HAP-1 (cell line): Measurements from ENCODE around the gene FANCI.
"Not testable (repeated sequence)": the region's sequence is repeated elsewhere in the genome, so short reads cannot be mapped to it uniquely, and the experiment has no call there.

Experiments used
- DNase-seq, 2 experiments: peaks; one replicate each; pipeline ENCODE4 v3.0.0-alpha.2; 2016 to 2020; ENCODE audit warnings: low spot score in 2 of 2
- H3K27me3 ChIP-seq: fragments of 250-450 bp; sonication (Bioruptor Pico); 2 replicates; pipeline ENCODE4 v1.5.1; 2020; ENCODE audit warnings: low read depth, mild to moderate bottlenecking, moderate library complexity
- H3K36me3 ChIP-seq: fragments of 250-450 bp; sonication (Bioruptor Pico); replicated peaks from 2 replicates; pipeline ENCODE4 v1.5.1; 2020; ENCODE audit warnings: mild to moderate bottlenecking
- H3K4me1 ChIP-seq: fragments of 250-450 bp; sonication (Bioruptor Pico); 2 replicates; pipeline ENCODE4 v1.5.1; 2020; ENCODE audit warnings: mild to moderate bottlenecking
- H3K4me3 ChIP-seq: fragments of 250-450 bp; sonication (Bioruptor Pico); 2 replicates; pipeline ENCODE4 v1.5.1; 2020; ENCODE audit warnings: mild to moderate bottlenecking, moderate library complexity
- H3K9me3 ChIP-seq: fragments of 250-450 bp; sonication (Bioruptor Pico); 2 replicates; pipeline ENCODE4 v1.5.1; 2020; ENCODE audit warnings: mild to moderate bottlenecking, moderate library complexity
- in situ Hi-C: fragments of 300-500 bp; cut with MboI; formaldehyde crosslinking; loops from 3 replicates; pipeline ENCODE4 v1.14.3; 2020; ENCODE audit warnings: low sequenced_read_pairs, inconsistent platforms, mixed read lengths

Gene FANCI

DNA sequence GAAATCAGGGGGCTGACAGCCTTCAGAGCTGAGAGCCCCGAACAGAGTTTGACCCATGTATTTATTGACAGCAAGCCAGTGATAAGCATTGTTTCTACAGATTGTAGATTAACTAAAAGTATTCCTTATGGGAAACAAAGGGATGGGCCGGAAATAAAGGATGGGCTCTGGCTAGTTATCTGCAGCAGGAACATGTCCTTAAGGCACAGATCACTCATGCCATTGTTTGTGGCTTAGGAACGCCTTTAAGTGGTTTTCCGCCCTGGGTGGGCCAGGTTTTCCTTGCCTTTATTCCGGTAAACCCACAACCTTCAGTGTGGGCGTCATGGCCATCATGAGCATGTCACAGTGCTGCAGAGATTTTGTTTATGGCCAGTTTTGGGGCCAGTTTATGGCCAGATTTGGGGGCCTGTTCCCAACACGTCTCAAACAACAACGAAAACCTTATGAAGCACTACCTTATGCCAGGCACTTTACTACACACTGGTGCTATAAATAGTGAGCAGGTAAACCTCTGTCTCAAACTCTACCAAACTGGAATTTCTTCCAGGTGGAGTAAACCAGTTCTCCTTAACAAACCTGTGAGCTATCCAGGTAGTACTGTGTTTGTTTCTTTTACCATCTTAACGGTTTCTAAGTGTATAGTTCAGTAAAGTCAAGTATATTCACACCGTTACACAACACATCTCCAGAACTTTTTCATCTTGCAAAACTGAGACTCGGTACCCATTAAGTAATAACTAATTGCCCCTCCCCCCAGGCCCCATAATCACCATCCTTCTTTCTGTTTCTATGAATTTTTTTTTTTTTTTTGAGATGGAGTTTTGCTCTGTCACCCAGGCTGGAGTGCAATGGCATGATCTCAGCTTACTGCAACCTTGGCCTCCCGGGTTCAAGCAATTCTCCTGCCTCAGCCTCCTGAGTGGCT, 3.6 kb upstream of the FANCI start:
- H3K36me3 ChIP-seq, H3K4me3 ChIP-seq, H3K4me1 ChIP-seq, H3K27me3 ChIP-seq, DNase-seq, H3K9me3 ChIP-seq, in situ Hi-C loops: not testable (repeated sequence)

DNA sequence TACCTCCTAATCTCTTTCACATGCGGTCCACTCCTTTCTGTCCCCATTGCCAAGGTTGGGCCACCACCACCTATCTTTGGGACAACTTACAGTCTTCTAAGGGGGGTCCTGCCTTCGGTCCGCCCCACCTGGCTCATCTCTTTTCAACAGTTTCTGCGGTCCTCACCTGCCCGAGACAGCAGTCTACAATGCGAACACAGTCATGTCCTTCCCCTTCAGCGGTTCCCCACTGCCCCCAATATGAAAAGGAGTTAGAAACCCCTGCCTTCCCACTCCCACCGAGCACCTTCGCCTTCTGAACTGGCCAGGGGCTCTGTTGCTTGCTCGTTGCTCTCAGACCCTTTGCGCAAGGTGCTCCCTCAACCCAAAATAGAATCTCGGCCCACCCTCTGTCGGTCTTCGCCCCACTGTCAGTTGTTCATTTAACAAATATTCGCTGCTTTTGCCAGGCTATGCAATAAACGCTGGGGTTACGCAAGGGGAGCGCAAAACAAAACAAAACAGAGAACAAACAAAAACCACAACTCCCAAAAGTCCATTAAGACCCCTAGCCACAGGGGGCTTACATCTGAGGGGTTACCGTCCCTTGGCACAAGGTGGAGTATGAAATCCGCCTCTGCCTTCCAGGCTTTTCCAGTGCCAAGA, 611 bp upstream of the FANCI start:
- Histone ChIP-seq H3K4me3 (peak overlapping the region; percentile 85), H3K36me3 (peaks cover 22% of the 10 kb centered on the region), H3K27me3 (no peaks in the 10 kb centered on the region), H3K4me1 (peaks cover 18% of the 10 kb centered on the region), H3K9me3 (peaks cover 8% of the 10 kb centered on the region; the same call in 1 of the 2 replicates)
- no peak for DNase-seq
- in situ Hi-C loops, result no loop called here

DNA sequence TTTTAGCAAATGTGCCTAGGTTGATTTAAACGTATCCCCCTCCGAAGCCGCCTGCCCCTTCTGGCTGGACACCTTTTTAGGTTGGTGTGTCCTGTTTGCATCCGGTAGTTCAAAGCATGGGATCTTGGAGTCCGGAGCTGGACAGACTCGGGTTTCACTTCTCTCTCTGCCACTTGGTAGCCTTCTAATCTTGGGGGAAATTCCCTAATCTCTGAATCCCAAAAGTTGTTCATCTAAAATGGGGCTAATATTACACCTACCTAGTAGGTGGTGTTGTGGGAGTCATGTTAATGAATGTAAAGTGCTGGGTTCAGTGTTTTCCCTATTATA, 760 bp downstream of the FANCI start:
- Histone ChIP-seq H3K4me1 (peaks cover 18% of the 10 kb centered on the region), H3K27me3 (no peaks in the 10 kb centered on the region), H3K9me3 (peaks cover 7% of the 10 kb centered on the region; the same call in 1 of the 2 replicates), H3K36me3 (peaks cover 36% of the 10 kb centered on the region), H3K4me3 (peak overlapping the region; percentile 85)
- no peak for DNase-seq
- in situ Hi-C loops, result no loop called here

DNA sequence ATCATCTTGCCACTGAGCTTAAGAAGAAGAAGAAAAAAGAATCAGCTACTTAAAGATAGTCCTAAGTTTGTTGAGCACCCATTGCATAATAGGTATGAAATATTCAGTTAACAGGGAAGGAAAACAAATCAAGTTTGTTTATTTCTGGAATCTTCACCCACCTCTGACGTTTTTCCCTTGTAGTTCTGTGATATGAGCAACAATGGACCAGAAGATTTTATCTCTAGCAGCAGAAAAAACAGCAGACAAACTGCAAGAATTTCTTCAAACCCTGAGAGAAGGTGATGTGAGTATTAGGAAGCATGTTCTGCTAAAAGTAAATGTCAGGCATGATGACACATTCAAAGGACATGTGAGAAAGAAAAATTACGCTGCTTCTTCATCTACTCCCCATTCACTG, 3.7 kb downstream of the FANCI start:
- Histone ChIP-seq H3K4me3 (no peak overlapping the region), H3K36me3 (peaks cover 56% of the 10 kb centered on the region), H3K4me1 (peaks cover 19% of the 10 kb centered on the region), H3K27me3 (no peaks in the 10 kb centered on the region), H3K9me3 (no peaks in the 10 kb centered on the region)
- in situ Hi-C loops, result no loop called here
- DNase-seq, result no peak

DNA sequence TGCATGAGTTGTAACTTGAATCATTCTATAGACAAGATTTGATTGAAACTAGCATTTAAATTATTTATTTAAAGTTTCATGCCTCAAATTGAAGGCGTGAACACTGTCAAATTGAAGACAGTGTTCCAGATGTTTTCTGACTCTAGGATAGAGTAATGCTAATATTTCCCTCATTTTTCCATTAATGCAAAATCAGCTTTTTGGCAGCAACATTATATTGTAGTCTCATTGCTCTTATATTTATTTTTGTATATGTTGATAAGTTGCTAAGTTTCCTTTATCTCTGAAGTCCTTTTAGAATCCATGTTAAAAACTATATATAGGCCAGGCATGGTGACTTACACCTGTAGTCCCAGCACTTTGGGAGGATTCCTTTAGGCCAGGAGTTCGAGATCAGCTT, 4.8 kb downstream of the FANCI start:
- in situ Hi-C loops, result no loop called here
- peaks cover 62% of the 10 kb centered on the region for H3K36me3 ChIP-seq
- H3K4me1 ChIP-seq, result peaks cover 20% of the 10 kb centered on the region

DNA sequence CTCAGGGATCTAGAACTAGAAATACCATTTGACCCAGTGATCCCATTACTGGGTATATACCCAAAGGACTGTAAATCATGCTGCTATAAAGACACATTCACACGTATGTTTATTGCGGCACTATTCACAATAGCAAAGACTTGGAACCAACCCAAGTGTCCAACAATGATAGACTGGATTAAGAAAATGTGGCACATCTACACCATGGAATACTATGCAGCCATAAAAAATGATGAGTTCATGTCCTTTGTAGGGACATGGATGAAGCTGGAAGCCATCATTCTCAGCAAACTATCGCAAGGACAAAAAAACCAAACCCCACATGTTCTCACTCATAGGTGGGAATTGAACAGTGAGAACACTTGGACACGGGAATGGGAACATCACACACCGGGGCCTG, 6.4 kb downstream of the FANCI start:
- H3K9me3 ChIP-seq, H3K27me3 ChIP-seq, DNase-seq, in situ Hi-C loops, H3K4me3 ChIP-seq: not testable (repeated sequence)
- H3K36me3 ChIP-seq, result peaks cover 78% of the 10 kb centered on the region
- peaks cover 18% of the 10 kb centered on the region for H3K4me1 ChIP-seq

More for the DNA sequence above, 4.8 kb downstream of the FANCI start:
- no peak for DNase-seq
- H3K27me3 ChIP-seq, result no peaks in the 10 kb centered on the region
- H3K4me3 ChIP-seq, result no peak overlapping the region
- H3K9me3 ChIP-seq, result no peaks in the 10 kb centered on the region

DNA sequence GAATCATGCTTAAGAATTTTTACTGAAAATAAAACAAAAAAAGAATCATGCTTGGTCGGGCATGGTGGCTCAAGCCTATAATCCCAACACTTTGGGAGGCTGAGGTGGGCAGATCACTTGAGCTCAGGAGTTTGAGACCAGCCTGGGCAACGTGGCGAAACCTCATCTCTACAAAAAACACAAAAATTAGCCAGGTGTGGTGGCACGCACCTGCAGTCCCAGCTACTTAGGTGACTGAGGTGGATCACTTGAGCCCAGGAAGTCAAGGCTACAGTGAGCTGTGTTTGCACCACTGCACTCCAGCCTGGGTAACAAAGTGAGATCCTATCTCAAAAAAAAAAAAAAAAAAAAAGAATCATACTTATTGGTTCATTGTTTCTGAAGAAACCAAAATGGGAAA, 33.5 kb downstream of the FANCI start:
- H3K36me3 ChIP-seq, result peaks cover 80% of the 10 kb centered on the region
- H3K27me3 ChIP-seq, H3K4me3 ChIP-seq, DNase-seq, H3K4me1 ChIP-seq, H3K9me3 ChIP-seq, in situ Hi-C loops: not testable (repeated sequence)

DNA sequence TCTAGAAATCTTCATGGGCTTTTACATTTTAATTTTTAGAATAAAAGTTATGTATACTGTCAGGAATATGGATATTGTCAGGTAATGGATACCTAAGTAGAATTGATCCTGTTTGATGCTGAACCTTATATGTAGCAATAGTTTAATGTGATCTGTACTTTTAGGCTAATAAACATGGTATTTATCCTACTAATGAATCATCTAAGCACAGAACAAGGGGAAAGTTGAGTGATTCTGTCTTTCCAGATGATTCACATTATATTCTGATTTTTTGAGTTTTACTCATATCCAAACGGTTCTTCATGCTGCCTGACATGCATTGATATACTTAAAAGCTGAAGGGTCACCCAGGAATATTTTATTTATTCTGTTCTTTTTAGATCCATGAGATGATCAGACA, 34.5 kb downstream of the FANCI start:
- no peak overlapping the region for H3K4me3 ChIP-seq
- DNase-seq, result no peak
- in situ Hi-C loops, result no loop called here
- H3K36me3 ChIP-seq, result peaks cover 87% of the 10 kb centered on the region
- no peaks in the 10 kb centered on the region for H3K4me1 ChIP-seq
- no peaks in the 10 kb centered on the region for H3K9me3 ChIP-seq
- H3K27me3 ChIP-seq, result no peaks in the 10 kb centered on the region

DNA sequence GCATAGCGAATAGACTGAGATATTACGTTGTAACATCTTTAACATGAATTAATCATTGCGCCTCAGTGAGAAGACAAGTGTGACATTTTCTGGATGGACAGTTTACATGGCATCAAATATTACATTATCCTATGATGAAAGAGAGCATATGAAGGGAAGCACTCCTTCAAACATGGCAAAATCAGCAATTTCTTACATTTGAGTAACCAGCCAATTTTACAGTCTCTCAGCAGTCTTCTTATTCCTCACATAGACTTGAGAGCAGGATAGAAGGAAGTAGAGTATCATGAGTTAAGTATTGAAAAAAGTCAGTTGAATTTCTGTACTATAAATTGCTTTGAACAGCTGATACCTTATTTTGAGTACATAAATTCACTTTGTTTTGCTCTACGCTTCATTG, 38.9 kb downstream of the FANCI start:
- peaks cover 90% of the 10 kb centered on the region for H3K36me3 ChIP-seq
- no peak for DNase-seq
- H3K4me3 ChIP-seq, result no peak overlapping the region
- no peaks in the 10 kb centered on the region for H3K27me3 ChIP-seq
- H3K9me3 ChIP-seq, result no peaks in the 10 kb centered on the region
- peaks cover 6% of the 10 kb centered on the region; the same call in 1 of the 2 replicates for H3K4me1 ChIP-seq
- in situ Hi-C loops, result no loop called here

DNA sequence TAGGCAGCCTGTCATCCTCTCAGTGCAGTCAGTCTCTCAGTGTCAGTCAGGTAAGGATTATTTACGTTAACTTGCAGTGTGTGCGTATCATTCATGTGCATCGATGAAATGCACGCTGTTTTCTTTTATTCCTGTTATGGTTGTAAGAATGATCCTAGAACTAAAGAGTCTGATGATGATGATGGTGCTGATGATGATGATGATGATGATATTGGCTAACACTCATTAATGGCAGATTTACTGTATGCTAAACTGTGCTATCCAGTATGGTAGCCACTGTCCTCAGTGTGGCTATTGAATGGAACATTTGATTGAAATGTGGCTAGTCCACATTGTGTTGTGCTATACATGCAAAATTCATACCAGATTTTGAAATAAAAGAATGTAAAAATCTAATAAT, 39.4 kb downstream of the FANCI start:
- peaks cover 6% of the 10 kb centered on the region; the same call in 1 of the 2 replicates for H3K4me1 ChIP-seq
- DNase-seq, result no peak
- H3K27me3 ChIP-seq, result no peaks in the 10 kb centered on the region
- H3K36me3 ChIP-seq, result peaks cover 90% of the 10 kb centered on the region
- no peak overlapping the region for H3K4me3 ChIP-seq
- no peaks in the 10 kb centered on the region for H3K9me3 ChIP-seq
- in situ Hi-C loops, result no loop called here

DNA sequence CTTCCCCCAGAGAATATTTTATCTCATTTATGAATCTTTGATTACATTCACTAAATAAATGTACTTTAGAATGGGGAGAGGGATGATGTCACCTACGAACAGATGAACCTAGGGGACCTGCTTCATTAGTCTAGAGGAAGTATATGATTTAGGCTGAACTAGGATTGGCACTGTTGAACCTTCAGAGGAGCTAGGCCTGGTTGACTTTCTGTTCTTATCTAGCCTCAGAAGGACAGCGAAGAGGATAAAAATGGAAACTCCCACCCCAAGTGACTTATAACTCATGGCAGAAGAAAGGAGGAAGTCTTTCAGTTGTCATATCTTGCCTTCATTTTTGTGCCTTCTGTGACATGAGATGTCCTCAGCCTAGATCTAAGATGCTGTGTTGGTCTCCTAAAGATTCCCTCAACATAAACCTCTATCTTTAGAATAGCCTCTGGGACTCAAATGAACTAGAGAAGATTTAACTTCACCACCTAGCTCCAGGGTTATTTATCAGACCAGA, 48.2 kb downstream of the FANCI start:
- DNase-seq, result no peak
- H3K4me1 ChIP-seq, result no peaks in the 10 kb centered on the region
- H3K36me3 ChIP-seq, result peaks cover 79% of the 10 kb centered on the region
- H3K27me3 ChIP-seq, result no peaks in the 10 kb centered on the region
- in situ Hi-C loops, result no loop called here
- no peak overlapping the region for H3K4me3 ChIP-seq
- no peaks in the 10 kb centered on the region for H3K9me3 ChIP-seq

DNA sequence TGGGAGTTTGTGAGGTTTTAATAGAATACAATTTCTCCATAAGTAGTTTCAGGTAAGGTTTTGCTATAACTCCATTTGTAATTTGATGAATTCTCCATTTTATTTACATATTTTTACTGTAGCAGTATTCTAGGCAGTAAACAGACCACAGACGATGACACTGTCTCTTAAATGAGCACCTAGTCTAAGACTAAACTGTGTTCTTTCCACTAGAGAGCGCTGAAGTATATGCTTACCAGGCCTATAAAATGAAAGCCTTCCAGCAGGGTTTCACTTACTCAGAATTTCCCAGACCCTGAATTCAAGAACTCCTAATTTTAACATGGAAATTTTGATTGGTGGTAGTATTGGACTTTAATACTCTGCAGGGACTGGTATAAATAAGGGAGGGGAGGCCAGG, 49.2 kb downstream of the FANCI start:
- Histone ChIP-seq H3K27me3 (no peaks in the 10 kb centered on the region), H3K9me3 (no peaks in the 10 kb centered on the region), H3K36me3 (peaks cover 73% of the 10 kb centered on the region), H3K4me3 (no peak overlapping the region), H3K4me1 (no peaks in the 10 kb centered on the region)
- in situ Hi-C loops, result no loop called here
- no peak for DNase-seq

DNA sequence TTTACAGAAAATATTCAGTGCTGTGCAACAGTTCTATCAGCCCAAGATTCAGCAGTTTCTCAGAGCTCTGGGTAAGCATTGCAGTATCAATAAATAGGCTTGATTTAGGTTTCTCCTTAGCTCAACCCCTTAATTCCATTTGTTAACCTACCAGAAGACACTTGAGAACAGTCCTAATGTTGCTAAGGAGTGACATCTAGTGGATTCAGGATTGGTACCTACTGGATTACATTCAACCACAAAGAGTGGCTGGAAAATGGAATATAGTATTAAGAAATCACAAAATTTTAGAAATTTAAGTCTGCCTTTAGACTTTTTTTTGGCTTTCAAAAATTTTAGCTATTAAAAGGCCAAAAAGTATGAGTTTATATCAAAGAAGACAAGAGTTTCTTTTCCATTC, 56.1 kb downstream of the FANCI start:
- H3K4me3 ChIP-seq, result no peak overlapping the region
- H3K4me1 ChIP-seq, result no peaks in the 10 kb centered on the region
- H3K9me3 ChIP-seq, result no peaks in the 10 kb centered on the region
- in situ Hi-C loops, result no loop called here
- H3K27me3 ChIP-seq, result no peaks in the 10 kb centered on the region
- no peak for DNase-seq
- H3K36me3 ChIP-seq, result peaks cover 70% of the 10 kb centered on the region
